Measurements from ENCODE around the gene TLR7. TPM values are rescaled to one million over a fixed set of nuclear protein-coding genes. Genes with fewer than 3 reads are reported as not detected.

TLR7 gene
- total and polyA plus RNA-seq, 10 of the 15 experiments (the other 5 are each of a cell fraction or from before 2014, with no cell fraction given) = 12.0 to 44.4 (median 22.6) TPM

GRCh38 chrX:12911122-12911470 is 44.2 kb downstream of the TLR7 start:
- Histone ChIP-seq H3K27ac (ENCODE audit: control insufficient read depth, insufficient read depth) (no peak overlapping the region), H3K79me2 (ENCODE audit: control insufficient read depth, insufficient read depth, low read length) (no peaks in the 10 kb centered on the region), H3K4me3 (no peak overlapping the region), H3K4me1 (ENCODE audit: control insufficient read depth, insufficient read depth, low read length) (no peaks in the 10 kb centered on the region), H3K27me3 (replicated peaks in 1 of 2; ENCODE audit: control insufficient read depth in 2 of 2, insufficient read depth in 2 of 2, low read length in 1 of 2) (no peaks in the 10 kb centered on the region), H3K9ac (ENCODE audit: control insufficient read depth, insufficient read depth, low read length) (no peak overlapping the region), H2AFZ (ENCODE audit: control insufficient read depth, low read depth, low read length) (no peak overlapping the region), H3K9me3 (replicated peaks; ENCODE audit: control insufficient read depth, insufficient read depth, low read length) (no peaks in the 10 kb centered on the region), H3K36me3 (ENCODE audit: control insufficient read depth in 2 of 2, insufficient read depth in 2 of 2, low read length in 1 of 2) (no peaks in the 10 kb centered on the region), H4K20me1 (ENCODE audit: control insufficient read depth, insufficient read depth) (no peaks in the 10 kb centered on the region), H3K4me2 (ENCODE audit: control insufficient read depth, insufficient read depth) (no peak overlapping the region)
- ChIA-PET POLR2A (no interaction called here), SMC1A (ENCODE audit: uncharacterized antibody, unreplicated experiment) (interaction anchor here (1.3 kb wide), 1 partner anchor 182 kb away, joined by 3 read pairs; no protein-coding TSS in a partner anchor), CTCF (interaction anchor here (1.0 to 3.8 kb wide), 2 partner anchors 10 to 142 kb away, joined by 3 to 13 read pairs; no protein-coding TSS in a partner anchor), RAD21 (ENCODE audit: unreplicated experiment) (no interaction called here)
- in situ Hi-C loops (cut with MboI) = loop anchor here (25.0 kb wide), 1 partner anchor 824 kb away; no protein-coding TSS in a partner anchor
- no TSS peak for BruUV-seq (replicated peaks)
- DNase-seq (ENCODE audit: low read depth, low spot score) = no peak
- 50% methylated on average over 2 of the region's 2 CpGs for WGBS (ENCODE audit: insufficient coverage, insufficient replicate concordance, low lambda C conversion rate, missing lambda C conversion rate)
- FAIRE-seq = no peak
- no peak for ATAC-seq
- no peak for TF ChIP-seq MXI1 (IDR thresholded peaks at IDR 0.05; ENCODE audit: low read depth, low read length)
- TF ChIP-seq ZNF687 (IDR thresholded peaks at IDR 0.05) = no peak
- no peak for TF ChIP-seq BRCA1 (IDR thresholded peaks at IDR 0.05; ENCODE audit: low read depth, low read length)
- no peak for TF ChIP-seq BHLHE40 (IDR thresholded peaks at IDR 0.05; ENCODE audit: borderline replicate concordance in 1 of 2, low read depth in 2 of 2, low read length in 1 of 2)
- no peak for TF ChIP-seq TCF7 (IDR thresholded peaks at IDR 0.05; ENCODE audit: borderline replicate concordance)
- no peak for TF ChIP-seq TARDBP (IDR thresholded peaks at IDR 0.05; ENCODE audit: borderline replicate concordance)
- no peak for TF ChIP-seq BACH1 (IDR thresholded peaks at IDR 0.05; ENCODE audit: borderline replicate concordance)
- TF ChIP-seq IRF5 (IDR thresholded peaks at IDR 0.05; ENCODE audit: borderline replicate concordance) = no peak
- no peak for TF ChIP-seq CBFB (IDR thresholded peaks at IDR 0.05; ENCODE audit: low read depth)
- TF ChIP-seq ATF7 (IDR thresholded peaks at IDR 0.05; ENCODE audit: low read depth) = no peak
- intact Hi-C loops (cut with micrococcal nuclease; ENCODE audit: unreplicated experiment) = no loop called here

Data from GM12878 (cell line).